Lower lobe of right lung (tissue), 2 donors: ENCODE data around the gene HSF4. TPM values are rescaled to one million over a fixed set of nuclear protein-coding genes. Genes with fewer than 3 reads are reported as not detected.

Experiments
- ATAC-seq, 2 donors: fragments of 200-7000 bp; cut with Tn5 transposase; one replicate each; pipeline ENCODE4 v1.9.1; 2020 to 2022; ENCODE audit warnings: mild to moderate bottlenecking in 2 of 2, moderate library complexity in 2 of 2
- DNase-seq: peaks from one replicate; pipeline ENCODE4 v3.0.0-alpha.2; 2020
- H3K27ac ChIP-seq: fragments of 200-600 bp; one replicate; pipeline ENCODE4 v1.8.0; 2022
- H3K27me3 ChIP-seq: fragments of 200-600 bp; one replicate; pipeline ENCODE4 v1.8.0; 2022; ENCODE audit warnings: low read depth
- H3K36me3 ChIP-seq: fragments of 200-600 bp; one replicate; pipeline ENCODE4 v1.8.0; 2022; ENCODE audit warnings: mild to moderate bottlenecking
- H3K4me1 ChIP-seq: fragments of 200-600 bp; one replicate; pipeline ENCODE4 v1.8.0; 2022
- H3K4me3 ChIP-seq: fragments of 200-600 bp; one replicate; pipeline ENCODE4 v1.8.0; 2022; ENCODE audit warnings: mild to moderate bottlenecking
- H3K9me3 ChIP-seq: fragments of 200-600 bp; one replicate; pipeline ENCODE4 v1.8.0; 2022
- intact Hi-C: fragments of 100-400 bp; cut with DNase I; formaldehyde crosslinking; loops from one replicate; pipeline ENCODE4 v1.11.0; 2022
- total RNA-seq: library from RNA; stranded (reverse); fragmentation: NEBNext Ultra II Directional; extraction: Animal tissue kit (Norgen Biotek cat#: 25700); gene quantifications from one replicate; pipeline ENCODE4 v1.2.1, GENCODE V29; 2021
- TF ChIP-seq, protein P1 (sequence below): fragments of 200-600 bp; IDR thresholded peaks from one replicate; pipeline ENCODE4 v1.8.0; 2022; ENCODE audit warnings: antibody characterized with exemption, mild to moderate bottlenecking
- donor health status: DM: no; HTN: yes; CAD: no; lungs with severe emphysema.

HSF4 gene
- total RNA-seq, 1 donor from 2014 or later = 76.3 TPM

DNA sequence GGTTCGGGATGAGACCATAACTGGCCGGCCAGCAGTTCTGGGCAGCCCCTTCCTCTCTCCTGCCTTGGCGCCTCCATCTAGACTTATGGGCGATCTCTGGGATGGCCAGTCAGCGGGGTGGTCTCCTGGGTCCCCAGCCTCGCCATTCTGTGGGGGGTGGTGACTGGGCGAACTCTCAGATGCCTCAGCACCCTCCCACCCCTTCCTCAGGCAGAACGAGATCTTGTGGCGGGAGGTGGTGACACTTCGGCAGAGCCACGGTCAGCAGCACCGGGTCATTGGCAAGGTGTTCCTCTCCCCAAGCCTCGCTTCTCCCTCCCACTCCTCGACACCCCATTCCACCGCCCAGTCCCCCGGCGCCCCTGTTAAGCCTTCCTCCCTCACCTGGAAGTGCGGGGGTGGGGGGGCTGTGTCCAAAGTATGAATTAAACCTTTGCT is 1.6 kb downstream of the HSF4 start:
- TF ChIP-seq, protein P1, sequence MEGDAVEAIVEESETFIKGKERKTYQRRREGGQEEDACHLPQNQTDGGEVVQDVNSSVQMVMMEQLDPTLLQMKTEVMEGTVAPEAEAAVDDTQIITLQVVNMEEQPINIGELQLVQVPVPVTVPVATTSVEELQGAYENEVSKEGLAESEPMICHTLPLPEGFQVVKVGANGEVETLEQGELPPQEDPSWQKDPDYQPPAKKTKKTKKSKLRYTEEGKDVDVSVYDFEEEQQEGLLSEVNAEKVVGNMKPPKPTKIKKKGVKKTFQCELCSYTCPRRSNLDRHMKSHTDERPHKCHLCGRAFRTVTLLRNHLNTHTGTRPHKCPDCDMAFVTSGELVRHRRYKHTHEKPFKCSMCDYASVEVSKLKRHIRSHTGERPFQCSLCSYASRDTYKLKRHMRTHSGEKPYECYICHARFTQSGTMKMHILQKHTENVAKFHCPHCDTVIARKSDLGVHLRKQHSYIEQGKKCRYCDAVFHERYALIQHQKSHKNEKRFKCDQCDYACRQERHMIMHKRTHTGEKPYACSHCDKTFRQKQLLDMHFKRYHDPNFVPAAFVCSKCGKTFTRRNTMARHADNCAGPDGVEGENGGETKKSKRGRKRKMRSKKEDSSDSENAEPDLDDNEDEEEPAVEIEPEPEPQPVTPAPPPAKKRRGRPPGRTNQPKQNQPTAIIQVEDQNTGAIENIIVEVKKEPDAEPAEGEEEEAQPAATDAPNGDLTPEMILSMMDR = no peak
- H3K36me3 ChIP-seq = peaks cover 7% of the 10 kb centered on the region
- H3K9me3 ChIP-seq = no peaks in the 10 kb centered on the region
- no peak overlapping the region for H3K27ac ChIP-seq
- DNase-seq (no peak), ATAC-seq (no peak)
- H3K4me3 ChIP-seq = no peak overlapping the region
- peaks cover 66% of the 10 kb centered on the region for H3K4me1 ChIP-seq
- peaks cover 38% of the 10 kb centered on the region for H3K27me3 ChIP-seq
- intact Hi-C loops = no loop called here

DNA sequence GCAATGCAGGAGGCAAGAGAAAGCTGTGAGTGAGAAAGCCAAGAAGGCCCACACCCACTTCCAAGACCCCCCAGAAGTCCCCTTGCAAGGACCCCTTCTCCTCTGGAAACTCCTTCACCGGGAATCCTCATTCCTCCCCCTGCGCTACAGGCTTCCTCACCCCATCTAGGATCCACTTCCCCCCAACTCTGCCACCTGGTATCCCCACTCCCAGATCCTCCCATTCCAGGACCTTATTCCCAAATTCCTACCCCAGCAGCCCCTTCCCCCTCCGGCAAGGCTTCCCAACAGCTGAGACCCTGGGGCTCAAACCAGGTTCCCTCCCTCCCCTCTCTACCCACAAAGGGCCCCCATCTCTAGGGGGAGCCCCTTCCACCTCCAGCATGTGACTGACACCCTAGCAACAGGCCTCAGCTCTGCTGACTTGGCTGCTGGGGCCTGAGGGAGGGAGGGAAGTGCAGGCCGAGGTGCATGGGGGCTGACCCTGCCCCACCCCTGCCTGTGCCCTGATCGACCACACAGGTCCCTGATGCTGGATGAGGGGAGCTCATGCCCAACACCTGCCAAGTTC is 2.1 kb downstream of the HSF4 start:
- H3K4me3 ChIP-seq = no peak overlapping the region
- intact Hi-C loops = no loop called here
- no peaks in the 10 kb centered on the region for H3K9me3 ChIP-seq
- H3K36me3 ChIP-seq = peaks cover 7% of the 10 kb centered on the region
- H3K4me1 ChIP-seq = peaks cover 66% of the 10 kb centered on the region
- ATAC-seq (no peak), DNase-seq (no peak)
- H3K27me3 ChIP-seq = peaks cover 38% of the 10 kb centered on the region
- H3K27ac ChIP-seq = no peak overlapping the region
- TF ChIP-seq, protein P1 = no peak

DNA sequence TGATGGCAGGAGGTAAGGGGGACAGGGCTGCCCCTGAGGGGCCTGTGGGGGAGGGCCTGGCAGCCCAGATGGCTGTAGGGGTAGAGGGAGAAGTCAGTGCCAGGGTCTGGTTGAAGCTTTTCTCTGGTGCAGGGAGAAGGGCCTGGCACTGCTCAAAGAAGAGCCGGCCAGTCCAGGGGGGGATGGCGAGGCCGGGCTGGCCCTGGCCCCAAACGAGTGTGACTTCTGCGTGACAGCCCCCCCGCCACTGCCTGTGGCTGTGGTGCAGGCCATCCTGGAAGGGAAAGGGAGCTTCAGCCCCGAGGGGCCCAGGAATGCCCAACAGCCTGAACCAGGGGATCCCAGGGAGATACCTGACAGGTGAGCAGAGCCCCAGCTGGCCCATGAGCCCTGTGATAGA is 3.0 kb downstream of the HSF4 start:
- Histone ChIP-seq H3K36me3 (peaks cover 7% of the 10 kb centered on the region), H3K27ac (no peak overlapping the region), H3K4me3 (no peak overlapping the region), H3K4me1 (peaks cover 64% of the 10 kb centered on the region), H3K9me3 (no peaks in the 10 kb centered on the region), H3K27me3 (peaks cover 37% of the 10 kb centered on the region)
- no peak for ATAC-seq
- intact Hi-C loops = no loop called here
- no peak for DNase-seq
- TF ChIP-seq, protein P1 = no peak

DNA sequence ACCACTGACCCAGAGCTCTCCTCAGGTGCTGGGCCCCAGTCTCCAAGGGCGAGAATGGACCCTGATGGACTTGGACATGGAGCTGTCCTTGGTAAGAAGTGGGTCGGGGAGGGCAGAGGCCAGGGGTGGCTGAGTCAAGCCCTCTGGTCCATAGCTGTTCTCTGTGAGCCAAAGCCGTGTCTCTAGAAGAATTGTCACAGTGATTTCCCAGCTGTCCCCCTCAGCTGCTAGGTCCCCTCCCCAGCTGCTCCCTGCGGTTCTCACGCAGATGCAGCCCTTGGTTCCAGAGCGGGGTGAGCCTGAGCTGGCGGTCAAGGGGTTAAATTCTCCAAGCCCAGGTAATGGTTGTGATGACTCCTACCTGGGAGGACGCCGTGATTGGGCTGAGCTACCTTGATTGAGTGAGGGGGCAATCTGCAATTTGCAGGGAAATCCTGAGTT is 4.5 kb downstream of the HSF4 start:
- H3K4me1 ChIP-seq = peaks cover 62% of the 10 kb centered on the region

DNA sequence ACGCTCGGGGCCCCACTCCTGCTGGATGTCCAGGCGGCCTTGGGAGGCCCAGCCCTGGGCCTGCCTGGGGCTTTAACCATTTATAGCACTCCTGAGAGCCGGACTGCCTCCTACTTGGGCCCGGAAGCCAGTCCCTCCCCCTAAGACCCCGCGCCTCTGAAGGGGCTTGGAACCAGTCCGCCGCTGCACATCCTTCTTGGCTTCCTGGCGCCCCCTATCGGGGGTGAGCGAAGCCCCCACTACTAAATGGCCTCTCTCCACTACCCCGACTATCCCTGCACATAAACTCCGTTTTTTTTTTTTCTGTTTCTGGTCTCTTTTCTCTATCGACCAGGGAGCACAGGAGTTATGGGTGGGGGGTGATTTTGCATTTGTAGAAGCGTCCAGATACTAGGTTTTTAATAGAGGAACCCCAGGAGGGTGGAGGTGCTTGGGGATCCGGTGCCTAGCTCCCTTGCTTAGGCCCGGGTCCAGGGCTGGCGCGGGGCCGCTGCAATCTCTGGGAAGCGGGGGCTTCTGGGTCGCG is 5.2 kb downstream of the HSF4 start:
- ATAC-seq (no peak), DNase-seq (no peak)
- Histone ChIP-seq H3K4me1 (peaks cover 64% of the 10 kb centered on the region), H3K27ac (peak overlapping the region; percentile 91), H3K4me3 (peak overlapping the region; percentile 62), H3K9me3 (no peaks in the 10 kb centered on the region), H3K36me3 (peaks cover 7% of the 10 kb centered on the region), H3K27me3 (peaks cover 18% of the 10 kb centered on the region)
- intact Hi-C loops = no loop called here
- TF ChIP-seq, protein P1 = peak; percentile 63

More for the DNA sequence above, 4.5 kb downstream of the HSF4 start:
- H3K27me3 ChIP-seq = peaks cover 24% of the 10 kb centered on the region
- H3K9me3 ChIP-seq = no peaks in the 10 kb centered on the region
- H3K27ac ChIP-seq = peak overlapping the region; percentile 91
- no peak for DNase-seq
- ATAC-seq = no peak
- TF ChIP-seq, protein P1 = no peak
- intact Hi-C loops = no loop called here
- H3K4me3 ChIP-seq = no peak overlapping the region
- peaks cover 7% of the 10 kb centered on the region for H3K36me3 ChIP-seq
